Measurements from ENCODE around the gene CROCC2. TPM values are rescaled to one million over a fixed set of nuclear protein-coding genes. Genes with fewer than 3 reads are reported as not detected.

The CROCC2 gene
- polyA plus RNA-seq, 1 donor (not counting 4 experiments of a cell fraction or from before 2014, with no cell fraction given) = not detected

DNA sequence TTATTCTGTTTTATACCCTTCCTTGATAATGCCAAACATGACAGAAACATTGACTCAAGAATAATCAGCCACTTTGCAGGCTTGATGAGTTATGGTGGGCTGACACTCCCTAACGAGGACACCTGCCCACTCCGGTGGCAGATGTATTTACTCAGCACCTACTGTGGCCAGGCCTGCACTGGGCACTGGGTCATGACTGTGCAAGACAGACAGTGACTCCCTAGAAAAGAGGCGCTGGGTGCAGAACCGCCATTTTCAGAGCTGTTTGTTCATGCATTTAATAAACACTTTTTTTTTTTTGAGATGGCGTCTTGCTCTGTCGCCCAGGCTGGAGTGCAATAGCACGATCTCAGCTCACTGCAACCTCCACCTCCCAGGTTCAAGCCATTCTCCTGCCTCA, 124.7 kb downstream of the CROCC2 start:
- Histone ChIP-seq H3K36me3 (ENCODE audit: control insufficient read depth in 2 of 2, extremely low read depth in 1 of 2, insufficient read depth in 2 of 2, low read length in 2 of 2) (no peaks in the 10 kb centered on the region), H3K79me2 (ENCODE audit: control insufficient read depth, insufficient read depth, low read length) (no peaks in the 10 kb centered on the region), H3K27me3 (ENCODE audit: control insufficient read depth, extremely low read depth, insufficient read depth, low read length) (peaks cover 10% of the 10 kb centered on the region), H4K20me1 (ENCODE audit: control insufficient read depth, extremely low read depth, insufficient read depth, low read length) (no peaks in the 10 kb centered on the region), H2AFZ (ENCODE audit: control insufficient read depth, low read length) (no peak overlapping the region), H3K4me3 (ENCODE audit: control insufficient read depth in 2 of 3, extremely low read depth in 1 of 3, insufficient read depth in 2 of 3, low read depth in 1 of 3, low read length in 3 of 3) (no peak overlapping the region), H3K27ac (ENCODE audit: control insufficient read depth, insufficient read depth, low read length) (no peak overlapping the region), H3K4me2 (ENCODE audit: control insufficient read depth, extremely low read depth, insufficient read depth, low read depth, low read length) (no peak overlapping the region), H3K4me1 (ENCODE audit: control insufficient read depth, extremely low read depth, insufficient read depth, low read length) (no peaks in the 10 kb centered on the region), H3K9ac (ENCODE audit: control insufficient read depth, extremely low read depth, insufficient read depth, low read length) (no peak overlapping the region), H3K9me1 (ENCODE audit: control insufficient read depth, extremely low read depth, insufficient read depth, low read length) (no peaks in the 10 kb centered on the region), H3K9me3 (ENCODE audit: control insufficient read depth, low read depth, low read length) (no peaks in the 10 kb centered on the region)
- TF ChIP-seq, protein P1, sequence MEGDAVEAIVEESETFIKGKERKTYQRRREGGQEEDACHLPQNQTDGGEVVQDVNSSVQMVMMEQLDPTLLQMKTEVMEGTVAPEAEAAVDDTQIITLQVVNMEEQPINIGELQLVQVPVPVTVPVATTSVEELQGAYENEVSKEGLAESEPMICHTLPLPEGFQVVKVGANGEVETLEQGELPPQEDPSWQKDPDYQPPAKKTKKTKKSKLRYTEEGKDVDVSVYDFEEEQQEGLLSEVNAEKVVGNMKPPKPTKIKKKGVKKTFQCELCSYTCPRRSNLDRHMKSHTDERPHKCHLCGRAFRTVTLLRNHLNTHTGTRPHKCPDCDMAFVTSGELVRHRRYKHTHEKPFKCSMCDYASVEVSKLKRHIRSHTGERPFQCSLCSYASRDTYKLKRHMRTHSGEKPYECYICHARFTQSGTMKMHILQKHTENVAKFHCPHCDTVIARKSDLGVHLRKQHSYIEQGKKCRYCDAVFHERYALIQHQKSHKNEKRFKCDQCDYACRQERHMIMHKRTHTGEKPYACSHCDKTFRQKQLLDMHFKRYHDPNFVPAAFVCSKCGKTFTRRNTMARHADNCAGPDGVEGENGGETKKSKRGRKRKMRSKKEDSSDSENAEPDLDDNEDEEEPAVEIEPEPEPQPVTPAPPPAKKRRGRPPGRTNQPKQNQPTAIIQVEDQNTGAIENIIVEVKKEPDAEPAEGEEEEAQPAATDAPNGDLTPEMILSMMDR (optimal IDR thresholded peaks at IDR 0.05 in 1 of 3, IDR thresholded peaks at IDR 0.05 in 1 of 3, conservative IDR thresholded peaks at IDR 0.05 in 1 of 3; ENCODE audit: extremely low read depth in 1 of 3, insufficient read depth in 2 of 3, low read length in 3 of 3) = no peak
- no peak for TF ChIP-seq EZH2 (IDR thresholded peaks at IDR 0.05; ENCODE audit: low read length)
- DNase-seq (ENCODE audit: low read depth, low spot score) (no peak), FAIRE-seq (no peak)
- dilution Hi-C loops (cut with MboI; ENCODE audit: extremely low pct_ligation_motif_present, low sequenced_read_pairs) = no loop called here

DNA sequence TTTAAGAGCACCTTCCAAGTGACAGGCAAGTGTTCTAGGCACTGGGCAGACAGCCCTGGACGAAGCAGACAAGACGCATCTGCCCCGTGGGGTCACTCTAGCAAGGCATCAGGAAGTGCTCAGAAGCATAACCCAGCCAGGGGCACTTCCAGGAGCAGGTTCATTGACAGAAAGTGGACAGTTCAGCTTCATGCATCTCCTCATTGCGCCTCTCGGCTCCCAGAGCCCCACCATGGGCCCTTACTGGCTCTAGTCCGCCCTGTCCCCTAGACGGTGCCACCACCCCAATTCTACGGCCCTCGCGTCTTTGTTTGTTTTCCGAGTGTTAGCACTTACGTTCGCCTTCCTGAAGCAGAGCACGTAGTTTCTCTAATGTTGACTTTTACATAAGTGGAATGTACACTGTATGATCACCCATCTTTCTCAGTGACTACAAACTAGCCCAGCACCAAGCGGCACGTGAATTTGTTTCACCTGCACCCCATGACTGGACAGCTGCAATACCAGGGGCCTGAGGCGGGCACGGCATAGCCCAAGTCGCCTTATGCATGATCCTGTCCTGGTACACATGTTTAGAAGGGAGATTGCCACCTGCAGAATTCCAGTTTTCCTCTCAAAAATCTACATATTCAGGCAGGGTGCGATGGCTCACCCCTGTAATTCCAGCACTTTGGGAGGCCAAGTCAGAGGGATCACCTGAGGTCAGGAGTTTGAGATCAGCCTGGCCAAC, 125.5 kb downstream of the CROCC2 start:
- Histone ChIP-seq H4K20me1 (ENCODE audit: control insufficient read depth, extremely low read depth, insufficient read depth, low read length) (no peaks in the 10 kb centered on the region), H3K9me3 (ENCODE audit: control insufficient read depth, low read depth, low read length) (no peaks in the 10 kb centered on the region), H3K79me2 (ENCODE audit: control insufficient read depth, insufficient read depth, low read length) (no peaks in the 10 kb centered on the region), H3K9ac (ENCODE audit: control insufficient read depth, extremely low read depth, insufficient read depth, low read length) (no peak overlapping the region), H3K4me3 (ENCODE audit: control insufficient read depth in 2 of 3, extremely low read depth in 1 of 3, insufficient read depth in 2 of 3, low read depth in 1 of 3, low read length in 3 of 3) (no peak overlapping the region), H3K4me1 (ENCODE audit: control insufficient read depth, extremely low read depth, insufficient read depth, low read length) (peaks cover 5% of the 10 kb centered on the region), H3K4me2 (ENCODE audit: control insufficient read depth, extremely low read depth, insufficient read depth, low read depth, low read length) (no peak overlapping the region), H3K36me3 (ENCODE audit: control insufficient read depth in 2 of 2, extremely low read depth in 1 of 2, insufficient read depth in 2 of 2, low read length in 2 of 2) (no peaks in the 10 kb centered on the region), H2AFZ (ENCODE audit: control insufficient read depth, low read length) (no peak overlapping the region), H3K9me1 (ENCODE audit: control insufficient read depth, extremely low read depth, insufficient read depth, low read length) (no peaks in the 10 kb centered on the region), H3K27ac (ENCODE audit: control insufficient read depth, insufficient read depth, low read length) (no peak overlapping the region), H3K27me3 (ENCODE audit: control insufficient read depth, extremely low read depth, insufficient read depth, low read length) (peaks cover 16% of the 10 kb centered on the region)
- no peak for FAIRE-seq
- TF ChIP-seq, protein P1 (optimal IDR thresholded peaks at IDR 0.05 in 1 of 3, IDR thresholded peaks at IDR 0.05 in 1 of 3, conservative IDR thresholded peaks at IDR 0.05 in 1 of 3; ENCODE audit: extremely low read depth in 1 of 3, insufficient read depth in 2 of 3, low read length in 3 of 3) = no peak
- no peak for TF ChIP-seq EZH2 (IDR thresholded peaks at IDR 0.05; ENCODE audit: low read length)
- dilution Hi-C loops (cut with MboI; ENCODE audit: extremely low pct_ligation_motif_present, low sequenced_read_pairs) = no loop called here
- DNase-seq (ENCODE audit: low read depth, low spot score) = no peak

Measured in keratinocyte (primary cell).